Stimulated activated CD8-positive, alpha-beta memory T cell treated with anti-CD3 and anti-CD28 coated beads, Interleukin-4, amount 100 ng/mL, for 1 hour (primary cell): ENCODE data around the gene CABP5.

Source experiments
- DNase-seq, 2 donors: peaks; one replicate each; pipeline ENCODE4 v3.0.0-alpha.2; 2020; ENCODE audit warnings: low read depth in 2 of 2, low spot score in 1 of 2

Gene CABP5

GRCh38 chr19:48033604-48034003, 10.3 kb downstream of the CABP5 start:
- DNase-seq, result no peak

DNA sequence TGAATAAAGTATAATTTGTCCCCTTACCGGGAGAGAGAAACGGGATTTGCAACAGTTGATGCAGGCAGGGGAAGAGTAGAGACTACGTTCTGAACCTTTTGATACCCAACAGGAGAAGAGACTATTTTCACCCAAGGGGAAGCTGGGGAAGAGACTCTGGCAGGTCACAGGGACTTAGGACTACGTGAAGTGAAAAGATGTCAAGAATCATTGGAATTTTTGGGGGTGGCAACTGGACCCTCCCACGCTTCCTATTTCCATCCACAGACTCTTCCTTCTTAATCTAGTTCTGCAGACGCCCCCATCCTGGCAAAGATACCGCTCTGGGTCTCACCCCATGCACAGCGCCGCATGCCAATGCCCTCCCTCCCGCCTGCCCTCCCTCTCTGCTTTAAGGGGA, 13.8 kb downstream of the CABP5 start:
- no peak for DNase-seq

- DNase-seq, result no peak
These were observed 14.4 kb downstream of the CABP5 start for GRCh38 chr19:48029431-48029830.

DNA sequence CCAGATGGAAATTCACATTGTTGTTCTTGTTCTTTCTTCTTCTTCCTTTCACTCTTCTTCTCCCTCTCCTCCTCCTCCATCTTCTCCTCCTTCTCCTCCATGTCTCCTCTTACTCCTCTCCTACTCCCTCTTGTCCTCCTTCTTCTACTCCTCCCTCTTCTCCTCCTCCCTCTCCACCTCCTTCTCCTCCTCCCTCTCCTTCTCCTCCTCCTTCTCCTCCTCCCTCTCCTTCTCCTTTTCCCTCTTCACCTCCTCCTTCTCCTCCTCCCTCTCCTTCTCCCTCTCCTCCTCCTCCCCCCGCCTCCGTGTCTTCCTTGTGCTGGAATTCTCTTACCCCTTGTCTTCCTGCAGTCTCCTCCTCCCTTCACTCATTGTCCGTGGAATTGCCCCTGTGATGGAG, 18.4 kb downstream of the CABP5 start:
- DNase-seq, result no peak

- no peak for DNase-seq
These were observed 20.4 kb downstream of the CABP5 start for GRCh38 chr19:48023518-48023917.

DNA sequence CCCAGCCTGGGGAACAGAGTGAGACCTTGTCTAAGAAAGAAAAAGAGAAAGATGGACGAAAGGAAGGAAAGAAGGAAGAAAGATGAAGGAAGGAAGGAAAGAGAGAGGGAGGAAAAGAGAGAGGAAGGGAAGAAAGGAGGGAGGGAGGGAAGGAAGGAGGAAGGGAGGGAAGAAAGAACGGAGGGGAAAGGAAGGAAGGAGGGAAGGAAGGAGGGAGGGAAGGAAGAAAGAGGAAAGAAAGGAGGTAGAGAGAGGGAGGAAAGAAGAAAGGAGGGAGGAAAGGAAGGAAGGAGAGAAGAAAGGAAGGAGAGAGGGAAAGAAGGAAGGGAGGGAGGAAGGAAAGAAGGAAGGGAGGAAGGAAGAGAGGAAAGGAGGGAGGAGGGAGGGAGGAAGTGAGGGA, 20.9 kb downstream of the CABP5 start:
- no peak for DNase-seq

DNA sequence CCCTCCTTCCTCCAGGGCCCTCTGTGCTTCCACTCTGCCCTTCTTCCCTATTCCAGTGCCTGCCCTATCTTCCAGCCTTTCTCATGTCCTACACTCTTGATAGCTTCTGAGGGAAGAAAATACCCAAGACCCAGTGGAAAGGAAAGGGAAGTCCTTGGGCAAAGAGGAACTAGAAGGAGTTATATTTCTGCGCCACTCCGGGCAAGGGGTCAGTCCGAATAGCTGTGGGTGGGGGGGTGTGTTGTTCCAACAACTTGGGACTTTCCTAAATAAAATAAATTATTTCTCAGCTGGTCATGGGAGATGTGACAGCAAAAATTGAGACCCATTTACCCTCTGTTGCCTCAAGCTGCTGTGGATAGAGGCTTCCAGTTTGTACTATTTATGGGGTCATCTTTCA, 23.2 kb downstream of the CABP5 start:
- no peak for DNase-seq

GRCh38 chr19:48010932-48011758, 32.7 kb downstream of the CABP5 start:
- DNase-seq, result no peak

DNA sequence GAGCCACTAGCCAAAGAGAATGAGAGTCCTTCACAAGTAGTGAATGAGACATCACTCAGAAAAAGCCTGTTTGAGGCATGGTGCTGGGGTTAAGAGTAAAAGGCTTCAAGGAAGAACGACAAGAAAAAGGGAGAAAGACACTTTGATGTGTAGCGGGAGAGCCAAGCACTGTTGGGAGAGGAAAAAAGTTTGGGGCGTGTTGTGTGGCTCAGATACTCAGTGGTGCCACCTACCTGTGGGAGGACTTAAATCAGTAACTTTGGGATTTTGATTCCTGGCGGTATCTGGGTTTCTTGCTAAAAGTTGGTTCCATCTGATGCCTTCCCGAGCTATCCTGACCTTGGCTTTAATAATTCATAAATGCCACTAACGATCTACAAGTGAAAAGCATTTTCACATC, 37.1 kb downstream of the CABP5 start:
- no peak for DNase-seq

- DNase-seq, result no peak
These were observed 39.6 kb downstream of the CABP5 start for GRCh38 chr19:48004236-48004635.

- DNase-seq, result no peak
These were observed 43.0 kb downstream of the CABP5 start for GRCh38 chr19:48000846-48001245.

DNA sequence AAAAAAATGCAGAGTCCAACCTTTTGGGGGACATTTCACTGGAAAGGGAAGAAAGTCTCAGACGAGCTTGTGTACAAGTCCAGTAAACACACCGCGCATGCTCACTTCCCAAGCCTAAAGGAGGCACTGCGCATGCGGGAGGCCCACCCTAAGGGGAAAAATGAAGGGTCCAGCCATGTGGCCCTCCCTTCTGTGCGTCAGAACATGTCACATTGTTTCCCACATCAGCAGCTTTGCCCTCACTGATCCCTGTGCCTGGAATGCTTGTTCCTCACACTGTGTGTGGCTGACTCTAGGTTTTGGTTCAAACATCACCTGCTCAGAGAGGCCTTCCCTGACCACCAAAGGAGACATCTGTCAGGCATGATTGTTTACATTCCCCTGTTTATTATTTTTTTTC, 45.1 kb downstream of the CABP5 start:
- DNase-seq, result no peak

DNA sequence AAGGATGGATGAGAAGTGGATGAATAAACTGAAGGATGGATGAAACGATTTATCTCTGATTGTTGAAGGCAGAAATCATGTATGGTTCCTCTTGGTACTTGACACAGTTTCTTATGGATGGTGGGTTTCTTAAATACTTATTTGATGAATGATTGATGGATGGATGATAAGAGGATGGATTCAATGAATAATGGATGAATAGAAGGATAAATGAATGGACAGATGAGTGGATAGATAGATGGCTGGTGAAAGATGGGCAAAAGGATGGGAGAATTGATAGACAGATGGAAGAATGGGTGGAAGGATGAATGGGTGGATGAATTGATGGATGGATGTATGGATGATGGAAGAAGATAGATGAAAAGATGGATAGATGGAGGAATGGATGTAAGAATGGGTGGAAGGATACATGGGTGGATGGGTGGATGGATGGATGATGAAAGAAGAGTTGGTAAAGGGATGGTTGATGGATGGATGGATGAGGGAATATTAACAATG, 47.6 kb downstream of the CABP5 start:
- no peak for DNase-seq

DNA sequence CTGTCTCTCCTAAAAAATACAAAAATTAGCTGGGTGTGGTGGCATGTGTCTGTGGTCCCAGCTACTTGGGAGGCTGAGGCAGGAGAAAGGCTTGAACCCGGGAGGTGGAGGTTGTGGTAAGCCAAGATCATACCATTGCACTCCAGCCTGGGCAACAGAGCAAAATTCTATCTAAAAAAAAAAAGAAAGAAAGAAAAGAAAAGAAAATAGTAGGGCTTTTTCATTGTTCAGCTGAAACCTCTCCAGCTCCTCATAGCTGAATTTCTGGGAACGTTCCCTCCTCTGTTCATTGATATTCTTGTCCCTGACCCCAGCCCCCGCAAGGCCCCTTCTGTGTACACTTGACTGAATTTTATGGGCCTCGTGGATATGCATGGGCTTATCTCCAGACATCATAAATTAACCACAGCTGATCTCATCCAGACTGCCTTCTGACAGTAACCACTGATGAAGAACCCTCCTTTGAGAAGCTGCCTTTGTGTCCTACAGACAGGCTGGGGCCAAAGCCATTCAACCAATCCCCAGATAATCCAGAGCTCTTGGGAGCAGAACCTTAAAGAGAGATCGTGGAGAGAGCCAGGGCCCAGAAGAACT, 49.6 kb downstream of the CABP5 start, which contains the start of gene ELSPBP1:
Gene ELSPBP1 (plus strand): TSS at position 424 of the 594 bp plus-strand sequence. CDS start 14,036 bp downstream, outside the sequence.
- DNase-seq, result no peak

GRCh38 chr19:47992070-47992469, 51.8 kb downstream of the CABP5 start, which contains the start of gene BSPH1:
TSS of gene BSPH1 (minus strand) at chr19:47992170. CDS start at chr19:47992081, 89 bp downstream.
- no peak for DNase-seq

DNA sequence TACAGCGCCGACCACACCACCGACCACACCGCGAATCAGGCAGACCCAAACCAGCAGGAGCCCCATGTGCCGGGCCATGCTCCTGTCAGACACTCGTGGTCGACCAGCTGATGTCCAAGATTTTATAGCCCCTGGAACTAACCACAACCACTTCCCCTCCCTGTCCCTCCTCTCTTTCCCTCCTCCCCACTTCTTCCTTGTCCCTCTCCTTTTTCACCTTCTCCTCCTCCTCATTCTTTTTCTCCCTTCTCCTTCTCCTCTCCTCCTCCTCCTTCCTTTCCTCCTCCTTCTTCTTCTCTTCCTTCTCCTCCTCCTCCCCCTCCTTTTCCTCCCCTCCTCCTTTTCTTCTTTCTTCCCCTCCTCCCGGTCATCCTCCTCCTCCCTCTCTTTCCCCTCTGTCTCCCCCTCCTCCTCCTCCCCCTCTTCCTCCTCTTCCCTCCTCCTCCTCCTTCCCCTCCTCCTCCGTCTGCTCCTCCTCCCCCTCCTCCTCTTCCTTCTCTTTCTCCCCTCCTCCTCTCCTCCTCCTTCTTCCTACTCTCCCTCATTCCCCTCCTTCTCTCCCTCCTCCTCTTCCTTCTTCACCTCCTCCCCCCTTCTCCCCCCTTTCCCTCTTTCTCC, 52.6 kb downstream of the CABP5 start:
- no peak for DNase-seq
